Activated T-cell treated with anti-CD3 and anti-CD28 coated beads for 1 hour (primary cell): ENCODE results near the gene ATP8B4.
"Not testable (repeated sequence)": the region's sequence is repeated elsewhere in the genome, so short reads cannot be mapped to it uniquely, and the experiment has no call there.

Source experiments
- DNase-seq: peaks from one replicate; pipeline ENCODE4 v3.0.0-alpha.2; 2020; ENCODE audit warnings: low read depth

ATP8B4 gene

GRCh38 chr15:50137893-50138292 is 18.9 kb upstream of the ATP8B4 start:
- no peak for DNase-seq

GRCh38 chr15:50137330-50137761 is 18.3 kb upstream of the ATP8B4 start:
- no peak for DNase-seq

- DNase-seq, result no peak
Observed at GRCh38 chr15:50135031-50135551, 16.1 kb upstream of the ATP8B4 start.

- DNase-seq, result no peak
Observed at GRCh38 chr15:50134524-50135024, 15.5 kb upstream of the ATP8B4 start.

GRCh38 chr15:50132251-50132984 is 13.4 kb upstream of the ATP8B4 start:
- DNase-seq, result not testable (repeated sequence)

GRCh38 chr15:50131617-50132016 is 12.6 kb upstream of the ATP8B4 start:
- no peak for DNase-seq

GRCh38 chr15:50128266-50128665 is 9.2 kb upstream of the ATP8B4 start:
- DNase-seq, result no peak

- DNase-seq, result no peak
Observed at GRCh38 chr15:50127255-50127777, 8.3 kb upstream of the ATP8B4 start.

- no peak for DNase-seq
Observed at GRCh38 chr15:50126072-50126471, 7.0 kb upstream of the ATP8B4 start.

- DNase-seq, result no peak
Observed at GRCh38 chr15:50124631-50125030, 5.6 kb upstream of the ATP8B4 start.

GRCh38 chr15:50123861-50124557 is 5.0 kb upstream of the ATP8B4 start:
- DNase-seq, result no peak

GRCh38 chr15:50120729-50121128 is 1.7 kb upstream of the ATP8B4 start:
- no peak for DNase-seq

- no peak for DNase-seq
Observed at GRCh38 chr15:50117431-50118027, 1.5 kb downstream of the ATP8B4 start.

GRCh38 chr15:50116477-50116876 is 2.6 kb downstream of the ATP8B4 start:
- DNase-seq, result no peak

GRCh38 chr15:50113992-50114780 is 4.8 kb downstream of the ATP8B4 start:
- no peak for DNase-seq

- no peak for DNase-seq
Observed at GRCh38 chr15:50113187-50113505, 5.9 kb downstream of the ATP8B4 start.

- no peak for DNase-seq
Observed at GRCh38 chr15:50112488-50113186, 6.4 kb downstream of the ATP8B4 start.

- no peak for DNase-seq
Observed at GRCh38 chr15:50110285-50110684, 8.7 kb downstream of the ATP8B4 start.

GRCh38 chr15:50109076-50109987 is 9.7 kb downstream of the ATP8B4 start:
- no peak for DNase-seq

- no peak for DNase-seq
Observed at GRCh38 chr15:50108461-50108860, 10.6 kb downstream of the ATP8B4 start.
